Panc1 (cell line): ENCODE data around the gene ADAMTSL3. TPM values are rescaled to one million over a fixed set of nuclear protein-coding genes. Genes with fewer than 3 reads are reported as not detected.

Source experiments
- ATAC-seq: fragments of 200-7000 bp; cut with Tn5 transposase; 2 replicates; pipeline ENCODE4 v1.9.1; 2020; ENCODE audit warnings: mild to moderate bottlenecking, moderate library complexity
- BruUV-seq: library from RNA; stranded (reverse); fragments of 400-500 nt; replicated peaks from 2 replicates; lab custom pipeline; 2021; lab: Mats Ljungman, UMichigan
- CTCF ChIA-PET: fragments of 300-600 bp; sonication (Branson Sonifier 250); formaldehyde crosslinking; loops from one replicate; lab custom pipeline; 2022; ENCODE audit warnings: antibody characterized with exemption; lab: Charles Lee
- POLR2A ChIA-PET: fragments of 300-600 bp; sonication (Branson Sonifier 250); formaldehyde crosslinking; loops from one replicate; lab custom pipeline; 2022; ENCODE audit warnings: antibody characterized with exemption; lab: Charles Lee
- DNase-seq: peaks from one replicate; pipeline ENCODE4 v3.0.0-alpha.2; 2010; ENCODE audit warnings: low read depth, low spot score
- H3K27ac ChIP-seq: 2 replicates; pipeline ENCODE4 v1.5.1; 2011; ENCODE audit warnings: mild to moderate bottlenecking, low read length, inconsistent platforms
- H3K27me3 ChIP-seq: fragments of 200-500 bp; sonication (Bioruptor generic); 2 replicates; pipeline ENCODE4 v1.6.0; 2014; ENCODE audit warnings: low read length, inconsistent platforms; ENCODE audit not compliant: control insufficient read depth, insufficient read depth
- H3K36me3 ChIP-seq: fragments of 200-500 bp; sonication (Bioruptor generic); 2 replicates; pipeline ENCODE4 v1.5.1; 2014; ENCODE audit warnings: inconsistent platforms, mild to moderate bottlenecking, low read length, moderate library complexity; ENCODE audit not compliant: control insufficient read depth, insufficient read depth
- H3K4me1 ChIP-seq: 2 replicates; pipeline ENCODE4 v1.5.1; 2011; ENCODE audit warnings: inconsistent platforms, mild to moderate bottlenecking, low read length, moderate library complexity; ENCODE audit not compliant: control insufficient read depth, insufficient read depth
- H3K4me3 ChIP-seq, 2 experiments: 2 replicates each; pipeline ENCODE4 v1.5.1; 2011 to 2012; ENCODE audit warnings: low read depth in 2 of 2, low read length in 2 of 2, mild to moderate bottlenecking in 2 of 2, inconsistent platforms in 1 of 2, moderate library complexity in 1 of 2
- H3K9me3 ChIP-seq: fragments of 200-500 bp; sonication (Bioruptor generic); 2 replicates; pipeline ENCODE4 v1.5.1; 2014; ENCODE audit warnings: low read depth, mild to moderate bottlenecking, inconsistent platforms, low read length, moderate library complexity; ENCODE audit not compliant: control insufficient read depth, insufficient read depth
- POLR2AphosphoS5 ChIP-seq: IDR thresholded peaks from 2 replicates; pipeline ENCODE4 v1.6.1; 2012; ENCODE audit warnings: mild to moderate bottlenecking, low read depth, low read length, moderate library complexity
- SIN3A ChIP-seq: IDR thresholded peaks from 2 replicates; pipeline ENCODE4 v1.6.1; 2012; ENCODE audit warnings: low read depth, mild to moderate bottlenecking, low read length, moderate library complexity, borderline replicate concordance; ENCODE audit not compliant: insufficient read depth
- TCF7L2 ChIP-seq: IDR thresholded peaks from 2 replicates; pipeline ENCODE4 v1.6.1; 2011; ENCODE audit warnings: mild to moderate bottlenecking, low read depth, low read length, inconsistent platforms
- in situ Hi-C: cut with HindIII; loops from 2 replicates; pipeline ENCODE4 v1.10.0; 2016; ENCODE audit warnings: low sequenced_read_pairs, low pct_unique_long_range_greater_than_20kb
- intact Hi-C: fragments of 100-400 bp; cut with micrococcal nuclease; formaldehyde crosslinking; loops from one replicate; pipeline ENCODE4 v1.10.0; 2022; ENCODE audit not compliant: unreplicated experiment
- total RNA-seq: library from RNA; stranded (reverse); gene quantifications from one replicate; pipeline ENCODE4 v1.2.1, GENCODE V29; 2021; ENCODE audit not compliant: unreplicated experiment
- TF ChIP-seq, protein P1 (sequence below), 2 experiments: IDR thresholded peaks; 2 replicates each; pipeline ENCODE4 v1.6.1; 2011 to 2012; ENCODE audit warnings: low read depth in 2 of 2, control low read depth in 1 of 2, low read length in 1 of 2, mild to moderate bottlenecking in 1 of 2, moderate library complexity in 1 of 2; ENCODE audit not compliant: insufficient read depth in 1 of 2
- TF ChIP-seq, protein P2 (sequence below): fragments of 450-650 bp; IDR thresholded peaks from 2 replicates; pipeline ENCODE4 v1.5.1; 2017; ENCODE audit warnings: mild to moderate bottlenecking

The ADAMTSL3 gene
- total RNA-seq, 1 experiment from 2014 or later: not detected

DNA sequence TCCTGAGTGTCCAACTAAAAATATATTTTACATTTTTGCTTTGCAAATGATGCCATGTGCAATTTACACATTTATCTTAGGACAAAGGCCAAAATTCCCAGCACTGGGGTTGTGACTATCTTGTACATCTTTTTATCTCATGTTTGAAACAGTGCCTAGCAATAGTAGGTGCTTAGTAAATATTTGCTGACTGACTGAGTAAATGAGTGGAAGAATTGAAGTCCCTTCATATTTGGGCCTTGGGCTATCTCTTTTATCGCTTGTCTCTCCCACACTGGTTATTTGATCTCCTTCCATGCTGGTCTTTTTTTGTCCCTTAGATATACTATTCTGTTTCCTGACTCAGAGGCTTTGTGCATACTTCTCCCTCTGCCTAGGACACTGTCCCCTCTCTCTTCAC is 368.6 kb downstream of the ADAMTSL3 start:
- Histone ChIP-seq H3K27ac (no peak overlapping the region), H3K27me3 (no peaks in the 10 kb centered on the region; the same call in 1 of the 2 replicates), H3K4me1 (no peaks in the 10 kb centered on the region), H3K36me3 (no peaks in the 10 kb centered on the region), H3K9me3 (no peaks in the 10 kb centered on the region), H3K4me3 (no peak overlapping the region)
- ChIA-PET POLR2A (no interaction called here), CTCF (no interaction called here)
- DNase-seq: no peak
- TF ChIP-seq, protein P1, sequence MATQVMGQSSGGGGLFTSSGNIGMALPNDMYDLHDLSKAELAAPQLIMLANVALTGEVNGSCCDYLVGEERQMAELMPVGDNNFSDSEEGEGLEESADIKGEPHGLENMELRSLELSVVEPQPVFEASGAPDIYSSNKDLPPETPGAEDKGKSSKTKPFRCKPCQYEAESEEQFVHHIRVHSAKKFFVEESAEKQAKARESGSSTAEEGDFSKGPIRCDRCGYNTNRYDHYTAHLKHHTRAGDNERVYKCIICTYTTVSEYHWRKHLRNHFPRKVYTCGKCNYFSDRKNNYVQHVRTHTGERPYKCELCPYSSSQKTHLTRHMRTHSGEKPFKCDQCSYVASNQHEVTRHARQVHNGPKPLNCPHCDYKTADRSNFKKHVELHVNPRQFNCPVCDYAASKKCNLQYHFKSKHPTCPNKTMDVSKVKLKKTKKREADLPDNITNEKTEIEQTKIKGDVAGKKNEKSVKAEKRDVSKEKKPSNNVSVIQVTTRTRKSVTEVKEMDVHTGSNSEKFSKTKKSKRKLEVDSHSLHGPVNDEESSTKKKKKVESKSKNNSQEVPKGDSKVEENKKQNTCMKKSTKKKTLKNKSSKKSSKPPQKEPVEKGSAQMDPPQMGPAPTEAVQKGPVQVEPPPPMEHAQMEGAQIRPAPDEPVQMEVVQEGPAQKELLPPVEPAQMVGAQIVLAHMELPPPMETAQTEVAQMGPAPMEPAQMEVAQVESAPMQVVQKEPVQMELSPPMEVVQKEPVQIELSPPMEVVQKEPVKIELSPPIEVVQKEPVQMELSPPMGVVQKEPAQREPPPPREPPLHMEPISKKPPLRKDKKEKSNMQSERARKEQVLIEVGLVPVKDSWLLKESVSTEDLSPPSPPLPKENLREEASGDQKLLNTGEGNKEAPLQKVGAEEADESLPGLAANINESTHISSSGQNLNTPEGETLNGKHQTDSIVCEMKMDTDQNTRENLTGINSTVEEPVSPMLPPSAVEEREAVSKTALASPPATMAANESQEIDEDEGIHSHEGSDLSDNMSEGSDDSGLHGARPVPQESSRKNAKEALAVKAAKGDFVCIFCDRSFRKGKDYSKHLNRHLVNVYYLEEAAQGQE (IDR thresholded peaks at IDR 0.05; ENCODE audit: insufficient read depth in 1 of 2, low read depth in 2 of 2, low read length in 1 of 2): no peak
- TF ChIP-seq TCF7L2 (no peak), SIN3A (no peak), POLR2AphosphoS5 (no peak)
- TF ChIP-seq, protein P2, sequence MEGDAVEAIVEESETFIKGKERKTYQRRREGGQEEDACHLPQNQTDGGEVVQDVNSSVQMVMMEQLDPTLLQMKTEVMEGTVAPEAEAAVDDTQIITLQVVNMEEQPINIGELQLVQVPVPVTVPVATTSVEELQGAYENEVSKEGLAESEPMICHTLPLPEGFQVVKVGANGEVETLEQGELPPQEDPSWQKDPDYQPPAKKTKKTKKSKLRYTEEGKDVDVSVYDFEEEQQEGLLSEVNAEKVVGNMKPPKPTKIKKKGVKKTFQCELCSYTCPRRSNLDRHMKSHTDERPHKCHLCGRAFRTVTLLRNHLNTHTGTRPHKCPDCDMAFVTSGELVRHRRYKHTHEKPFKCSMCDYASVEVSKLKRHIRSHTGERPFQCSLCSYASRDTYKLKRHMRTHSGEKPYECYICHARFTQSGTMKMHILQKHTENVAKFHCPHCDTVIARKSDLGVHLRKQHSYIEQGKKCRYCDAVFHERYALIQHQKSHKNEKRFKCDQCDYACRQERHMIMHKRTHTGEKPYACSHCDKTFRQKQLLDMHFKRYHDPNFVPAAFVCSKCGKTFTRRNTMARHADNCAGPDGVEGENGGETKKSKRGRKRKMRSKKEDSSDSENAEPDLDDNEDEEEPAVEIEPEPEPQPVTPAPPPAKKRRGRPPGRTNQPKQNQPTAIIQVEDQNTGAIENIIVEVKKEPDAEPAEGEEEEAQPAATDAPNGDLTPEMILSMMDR: no peak
- in situ Hi-C loops: no loop called here
- intact Hi-C loops: no loop called here
- ATAC-seq: no peak
- no TSS peak for BruUV-seq

DNA sequence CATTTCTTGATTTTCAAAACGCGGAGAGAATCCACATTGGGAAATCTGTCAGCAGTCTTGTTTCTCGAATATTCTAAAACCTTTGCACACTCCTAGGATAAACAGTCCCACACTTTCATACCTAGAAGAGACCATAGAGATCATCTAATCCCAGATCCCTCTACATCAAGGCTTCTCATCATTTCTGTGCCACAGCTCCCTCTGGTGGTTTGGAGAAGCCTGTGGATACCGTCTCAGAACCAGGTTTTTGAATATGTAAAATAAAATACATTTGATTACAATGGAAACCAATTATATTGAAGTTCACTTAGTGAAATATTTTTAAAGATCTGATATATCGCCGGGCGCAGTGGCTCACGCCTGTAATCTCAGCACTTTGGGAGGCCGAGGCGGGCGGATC is 369.7 kb downstream of the ADAMTSL3 start:
- H3K4me3 ChIP-seq: no peak overlapping the region
- ATAC-seq (no peak), DNase-seq (no peak)
- ChIA-PET POLR2A (no interaction called here), CTCF (no interaction called here)
- no peaks in the 10 kb centered on the region for H3K4me1 ChIP-seq
- in situ Hi-C loops (no loop called here), intact Hi-C loops (no loop called here)
- no peak overlapping the region for H3K27ac ChIP-seq
- no peaks in the 10 kb centered on the region for H3K9me3 ChIP-seq
- no TSS peak for BruUV-seq
- H3K27me3 ChIP-seq: no peaks in the 10 kb centered on the region; the same call in 1 of the 2 replicates
- TF ChIP-seq, protein P2: peak; percentile 71
- TF ChIP-seq, protein P1 (IDR thresholded peaks at IDR 0.05; ENCODE audit: insufficient read depth in 1 of 2, low read depth in 2 of 2, low read length in 1 of 2): no peak
- TF ChIP-seq POLR2AphosphoS5: no peak
- no peak for TF ChIP-seq TCF7L2
- no peaks in the 10 kb centered on the region for H3K36me3 ChIP-seq
